Mononuclear cell (primary cell): Measurements from ENCODE around the gene MRPL51. TPM values are rescaled to one million over a fixed set of nuclear protein-coding genes. Genes with fewer than 3 reads are reported as not detected.
"Not testable (repeated sequence)": the region's sequence is repeated elsewhere in the genome, so short reads cannot be mapped to it uniquely, and the experiment has no call there.

Experiments used
- H3K27me3 ChIP-seq: 2 replicates; pipeline ENCODE4 v1.6.0; 2011; ENCODE audit warnings: low read length, control low read depth; ENCODE audit not compliant: insufficient read depth
- H3K4me1 ChIP-seq: 2 replicates; pipeline ENCODE4 v1.5.1; 2011; ENCODE audit warnings: mild to moderate bottlenecking, low read length, control low read depth; ENCODE audit not compliant: insufficient read depth
- H3K4me3 ChIP-seq: 2 replicates; pipeline ENCODE4 v1.5.1; 2011; ENCODE audit warnings: mild to moderate bottlenecking, low read length, moderate library complexity
- H3K9me3 ChIP-seq: 2 replicates; pipeline ENCODE4 v1.5.1; 2011; ENCODE audit warnings: low read depth, mild to moderate bottlenecking, control low read depth, low read length
- total RNA-seq: library from RNA; depleted of rRNA; stranded (reverse); fragments of >200 nt; gene quantifications from one replicate; pipeline ENCODE4 v1.2.3, GENCODE V29; 2012

Gene MRPL51
- total RNA-seq, 1 donor = 14.7 TPM

DNA sequence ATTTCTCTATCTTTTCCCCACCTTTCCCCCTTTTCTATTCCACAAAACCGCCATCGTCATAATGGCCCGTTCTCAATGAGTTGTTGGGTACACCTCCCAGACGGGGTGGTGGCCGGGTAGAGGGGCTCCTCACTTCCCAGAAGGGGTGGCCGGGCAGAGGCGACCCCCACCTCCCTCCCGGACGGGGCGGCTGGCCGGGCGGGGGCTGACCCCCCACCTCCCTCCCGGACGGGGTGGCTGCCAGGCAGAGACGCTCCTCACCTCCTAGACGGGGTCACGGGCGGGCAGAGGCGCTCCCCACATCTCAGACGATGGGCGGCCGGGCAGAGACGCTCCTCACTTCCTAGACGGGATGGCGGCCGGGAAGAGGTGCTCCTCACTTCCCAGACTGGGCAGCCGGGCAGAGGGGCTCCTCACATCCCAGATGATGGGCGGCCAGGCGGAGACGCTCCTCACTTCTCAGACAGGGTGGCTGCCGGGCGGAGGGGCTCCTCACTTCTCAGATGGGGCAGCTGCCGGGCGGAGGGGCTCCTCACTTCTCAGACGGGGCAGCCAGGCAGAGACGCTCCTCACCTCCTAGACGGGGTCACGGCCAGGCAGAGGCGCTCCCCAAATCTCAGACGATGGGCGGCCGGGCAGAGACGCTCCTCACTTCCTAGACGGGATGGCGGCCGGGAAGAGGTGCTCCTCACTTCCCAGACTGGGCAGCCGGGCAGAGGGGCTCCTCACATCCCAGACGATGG lies 17.7 kb downstream of the MRPL51 start:
- not testable (repeated sequence) for H3K4me3 ChIP-seq, H3K4me1 ChIP-seq, H3K27me3 ChIP-seq, H3K9me3 ChIP-seq

DNA sequence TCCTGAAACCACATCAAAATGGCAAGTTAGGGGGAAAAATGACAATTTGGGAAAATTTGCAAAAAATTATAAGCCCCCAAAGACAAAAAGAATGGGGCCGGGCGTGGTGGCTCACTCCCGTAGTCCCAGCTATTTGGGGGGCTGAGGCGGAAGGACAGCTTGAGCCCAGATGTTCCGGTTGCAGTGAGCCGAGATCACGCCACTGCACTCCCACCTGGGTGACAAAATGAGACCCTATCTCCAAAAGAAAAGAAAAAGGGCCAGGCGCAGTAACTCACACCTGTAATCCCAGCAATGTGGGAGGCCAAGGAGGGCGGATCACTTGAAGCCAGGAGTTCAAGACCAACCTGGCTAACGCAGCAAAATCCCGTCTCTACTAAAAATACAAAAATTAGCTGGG lies 20.6 kb downstream of the MRPL51 start:
- Histone ChIP-seq H3K4me3 (no peak overlapping the region), H3K9me3 (no peaks in the 10 kb centered on the region), H3K27me3 (no peaks in the 10 kb centered on the region), H3K4me1 (peaks cover 32% of the 10 kb centered on the region)

DNA sequence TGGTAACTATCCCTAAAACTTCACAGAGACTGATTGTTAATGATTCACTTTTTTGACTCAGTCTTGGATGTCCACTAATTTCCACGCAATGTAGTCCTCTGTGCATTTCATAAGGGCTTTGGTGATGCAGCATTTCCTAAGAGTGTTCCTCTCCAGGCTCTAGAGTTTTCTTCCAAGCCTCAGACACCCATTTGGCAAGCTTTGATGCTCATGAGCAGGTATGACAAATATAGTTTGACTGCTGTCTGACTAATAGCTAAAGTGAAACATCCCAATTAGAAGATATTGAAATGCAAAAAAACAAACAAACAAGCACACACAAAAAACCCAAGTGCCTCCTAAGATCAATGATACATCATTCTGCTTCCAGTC lies 21.1 kb downstream of the MRPL51 start:
- Histone ChIP-seq H3K27me3 (no peaks in the 10 kb centered on the region), H3K4me1 (peaks cover 34% of the 10 kb centered on the region), H3K4me3 (no peak overlapping the region), H3K9me3 (no peaks in the 10 kb centered on the region)

GRCh38 chr12:6470375-6471163 lies 22.5 kb downstream of the MRPL51 start, which contains the start of gene VAMP1:
TSS of gene VAMP1 (minus strand) at chr12:6470677. CDS start at chr12:6470531, 146 bp downstream.
- H3K4me1 ChIP-seq = peaks cover 46% of the 10 kb centered on the region
- no peaks in the 10 kb centered on the region for H3K27me3 ChIP-seq
- no peaks in the 10 kb centered on the region for H3K9me3 ChIP-seq
- H3K4me3 ChIP-seq = peak within 1 kb of the TSS; percentile 77

GRCh38 chr12:6469609-6470374 lies 23.3 kb downstream of the MRPL51 start:
- Histone ChIP-seq H3K9me3 (no peaks in the 10 kb centered on the region), H3K27me3 (no peaks in the 10 kb centered on the region), H3K4me1 (peaks cover 52% of the 10 kb centered on the region), H3K4me3 (peak overlapping the region; percentile 77)

DNA sequence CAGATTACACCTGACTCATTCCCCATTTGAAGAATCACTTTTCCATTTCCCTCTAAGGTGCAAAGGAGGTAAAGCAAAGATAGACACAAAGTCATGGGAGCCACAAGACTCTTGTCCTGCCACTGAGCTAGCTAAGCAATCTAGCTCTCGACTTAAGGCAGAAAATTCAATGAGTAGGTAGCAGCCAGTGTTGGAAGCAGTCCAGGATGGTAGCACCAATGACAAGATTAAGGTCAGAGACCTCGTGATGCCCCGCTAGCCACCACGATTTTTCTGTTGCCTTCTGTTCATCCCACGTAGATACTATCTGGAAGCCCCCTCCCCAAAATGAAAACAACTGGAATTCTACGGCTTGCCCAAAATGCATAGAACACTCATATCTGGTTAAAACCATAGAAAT lies 24.0 kb downstream of the MRPL51 start:
- Histone ChIP-seq H3K4me1 (peaks cover 59% of the 10 kb centered on the region), H3K9me3 (no peaks in the 10 kb centered on the region), H3K27me3 (no peaks in the 10 kb centered on the region), H3K4me3 (peak overlapping the region; percentile 17)

DNA sequence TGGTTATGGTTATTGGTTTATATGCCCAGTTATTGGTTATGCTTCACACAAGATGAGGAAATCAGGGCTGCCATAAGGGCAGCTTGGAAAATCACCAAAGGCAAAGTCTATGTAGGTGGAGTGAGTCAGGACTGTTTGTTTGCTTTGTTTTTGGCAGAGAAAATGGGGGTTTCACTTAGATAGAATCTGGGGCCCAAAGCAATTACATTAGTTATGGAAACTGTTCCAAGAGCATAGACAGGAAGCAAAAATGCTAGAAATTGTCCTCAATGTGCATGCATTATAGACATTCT lies 24.8 kb downstream of the MRPL51 start:
- Histone ChIP-seq H3K4me1 (peaks cover 68% of the 10 kb centered on the region), H3K9me3 (no peaks in the 10 kb centered on the region), H3K4me3 (no peak overlapping the region), H3K27me3 (no peaks in the 10 kb centered on the region)

- H3K4me1 ChIP-seq = peaks cover 73% of the 10 kb centered on the region
- not testable (repeated sequence) for H3K4me3 ChIP-seq, H3K9me3 ChIP-seq, H3K27me3 ChIP-seq
These were observed 25.3 kb downstream of the MRPL51 start for GRCh38 chr12:6467571-6468282.

DNA sequence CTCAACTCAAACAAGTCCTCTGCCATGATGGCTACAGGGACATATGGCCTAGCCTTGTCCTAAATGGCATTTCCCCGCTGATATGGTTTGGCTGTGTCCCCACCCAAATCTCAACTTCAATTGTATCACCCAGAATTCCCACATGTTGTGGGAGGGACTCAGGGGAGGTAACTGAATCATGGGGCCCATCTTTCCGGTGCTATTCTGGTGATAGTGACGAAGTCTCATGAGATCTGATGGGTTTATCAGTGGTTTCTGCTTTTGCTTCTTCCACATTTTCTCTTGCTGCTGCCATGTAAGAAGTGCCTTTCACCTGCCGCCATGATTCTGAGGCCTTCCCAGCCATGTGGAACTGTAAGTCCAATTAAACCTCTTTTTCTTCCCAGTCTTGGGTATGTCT lies 26.3 kb downstream of the MRPL51 start:
- H3K4me1 ChIP-seq = peaks cover 83% of the 10 kb centered on the region
- H3K9me3 ChIP-seq, H3K27me3 ChIP-seq, H3K4me3 ChIP-seq: not testable (repeated sequence)

DNA sequence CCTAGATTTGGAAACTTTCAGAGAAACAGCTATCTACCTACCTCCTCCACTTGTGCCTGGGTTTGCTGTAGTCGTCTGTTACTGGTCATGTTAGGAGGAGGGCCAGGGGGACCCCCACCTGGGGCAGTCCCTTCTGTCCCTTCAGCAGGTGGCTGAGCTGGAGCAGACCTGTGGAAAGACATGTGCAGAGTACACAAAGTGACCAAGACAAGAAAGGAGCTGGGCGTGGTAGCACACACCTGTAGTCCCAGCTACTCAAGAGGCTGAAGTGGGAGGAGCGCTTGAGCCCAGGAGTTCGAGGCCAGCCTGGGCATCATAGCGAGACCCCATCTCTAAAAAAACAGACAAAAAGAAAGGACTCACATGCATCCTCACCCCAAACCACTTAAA lies 26.9 kb downstream of the MRPL51 start:
- peaks cover 83% of the 10 kb centered on the region for H3K4me1 ChIP-seq
- H3K27me3 ChIP-seq = no peaks in the 10 kb centered on the region
- H3K4me3 ChIP-seq = no peak overlapping the region

DNA sequence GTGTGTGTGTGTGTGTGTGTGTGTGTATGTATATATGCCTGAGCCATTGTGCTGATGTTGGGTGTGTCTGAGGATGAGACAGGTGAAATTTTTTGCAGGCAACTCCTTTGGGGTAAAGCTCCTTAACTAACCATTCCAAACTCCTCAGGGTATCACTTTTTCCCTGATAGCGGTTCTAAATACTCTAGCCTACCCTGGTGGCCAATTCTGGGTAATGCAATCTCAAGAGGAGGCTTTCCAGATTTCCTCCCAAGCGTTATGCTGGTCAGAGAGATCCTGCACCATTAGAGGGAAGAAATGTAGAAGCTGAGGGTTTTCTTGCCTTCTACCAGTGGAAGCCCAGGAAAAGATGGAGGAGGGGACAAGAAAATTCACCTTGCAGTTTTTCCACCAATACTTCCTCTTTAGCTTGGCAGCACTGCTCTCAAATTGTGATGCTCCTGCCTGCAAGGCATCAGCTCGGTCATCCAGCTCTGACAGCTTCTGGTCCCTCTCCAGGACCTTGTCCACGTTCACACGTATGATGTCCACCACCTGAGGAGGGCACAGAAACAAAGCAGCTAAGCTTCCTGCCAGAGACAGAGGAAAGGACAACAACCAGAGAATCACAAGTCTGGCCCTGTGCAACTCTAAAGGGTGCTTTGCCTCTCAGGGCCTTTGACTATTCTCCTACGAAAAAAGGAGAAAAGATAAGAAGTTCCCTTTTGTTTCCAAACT lies 27.4 kb downstream of the MRPL51 start:
- peaks cover 86% of the 10 kb centered on the region for H3K4me1 ChIP-seq
- H3K4me3 ChIP-seq = no peak overlapping the region
- H3K9me3 ChIP-seq = no peaks in the 10 kb centered on the region
- H3K27me3 ChIP-seq = no peaks in the 10 kb centered on the region

More for the DNA sequence above, 26.9 kb downstream of the MRPL51 start:
- H3K9me3 ChIP-seq = no peaks in the 10 kb centered on the region

GRCh38 chr12:6464531-6464930 lies 28.5 kb downstream of the MRPL51 start:
- Histone ChIP-seq H3K27me3 (no peaks in the 10 kb centered on the region), H3K4me3 (no peak overlapping the region), H3K4me1 (peaks cover 93% of the 10 kb centered on the region), H3K9me3 (no peaks in the 10 kb centered on the region)

DNA sequence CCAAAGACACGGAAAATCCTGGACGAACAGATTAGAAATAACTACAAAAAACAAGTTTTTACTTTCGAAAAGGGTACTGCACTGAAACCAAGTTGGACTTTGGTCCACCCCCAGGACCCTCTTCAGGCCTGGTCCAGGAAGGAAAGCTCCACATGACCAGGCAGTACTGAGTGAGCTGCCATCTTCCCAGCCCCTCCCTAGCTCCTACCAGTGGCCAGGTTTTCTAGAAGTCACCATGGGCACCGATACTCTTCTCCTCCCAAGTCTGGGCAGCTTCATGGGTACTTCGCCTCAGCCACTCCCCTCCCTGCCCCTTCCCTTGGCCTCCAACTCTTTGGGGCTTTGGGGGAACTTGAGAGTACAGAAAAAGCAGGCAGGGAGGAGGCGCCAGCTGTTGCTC lies 29.2 kb downstream of the MRPL51 start:
- Histone ChIP-seq H3K27me3 (no peaks in the 10 kb centered on the region), H3K4me1 (peaks cover 93% of the 10 kb centered on the region), H3K4me3 (no peak overlapping the region), H3K9me3 (no peaks in the 10 kb centered on the region)

DNA sequence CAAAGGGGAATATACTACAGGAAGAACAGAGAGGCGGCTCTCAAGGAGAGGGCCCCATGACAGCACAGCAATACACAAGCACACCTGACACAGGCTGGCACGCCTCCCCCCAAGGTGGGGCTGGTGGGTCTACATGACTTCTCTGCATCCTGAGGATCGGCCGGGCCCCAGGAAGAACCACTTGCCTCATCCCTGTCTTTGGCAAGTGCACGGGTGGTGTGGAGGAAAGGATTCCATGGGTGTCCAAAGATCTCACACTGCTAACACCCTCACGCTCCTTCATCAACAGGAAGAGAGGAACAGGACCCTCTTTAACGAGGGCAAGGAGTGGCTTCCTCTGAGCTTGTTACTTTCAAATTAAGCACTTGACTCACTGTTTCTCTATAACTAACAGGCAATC lies 29.8 kb downstream of the MRPL51 start:
- H3K4me3 ChIP-seq = no peak overlapping the region
- no peaks in the 10 kb centered on the region for H3K27me3 ChIP-seq
- no peaks in the 10 kb centered on the region for H3K9me3 ChIP-seq

More for the DNA sequence above, 29.8 kb downstream of the MRPL51 start:
- H3K4me1 ChIP-seq = peaks cover 89% of the 10 kb centered on the region
